ENCODE results near the gene ADAMTS9.

The ADAMTS9 gene

DNA sequence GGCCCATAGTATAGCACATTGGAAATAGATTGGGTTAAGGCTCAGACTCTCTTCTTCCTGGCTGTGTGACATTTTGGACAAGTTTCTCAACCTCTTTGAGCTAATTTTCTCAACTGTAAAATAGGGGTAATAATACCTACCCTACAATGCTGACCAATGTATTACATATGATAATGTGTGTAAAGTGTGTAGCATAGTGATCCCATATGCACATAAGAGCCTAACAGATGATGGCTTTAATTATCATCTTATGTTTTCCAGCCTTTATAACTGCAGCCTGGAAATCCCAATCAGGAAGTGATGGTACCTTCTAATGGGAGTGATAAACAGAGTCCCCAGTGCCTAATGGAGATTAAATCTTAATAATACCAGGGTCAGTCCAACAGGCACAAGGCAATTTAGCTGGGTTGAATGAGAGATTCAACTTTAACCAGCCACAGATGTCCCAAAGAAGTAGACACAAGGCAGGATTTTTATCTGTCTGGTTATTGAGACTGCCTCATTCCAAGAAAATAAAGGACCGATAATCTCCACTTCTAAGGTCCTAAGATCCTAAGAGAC lies 12.0 kb downstream of the ADAMTS9 start:
- no peak for FAIRE-seq
- no peak for TF ChIP-seq POLR2A (IDR thresholded peaks at IDR 0.05; ENCODE audit: low read depth, low read length)
- DNase-seq (ENCODE audit: insufficient read length, low spot score) = no peak

DNA sequence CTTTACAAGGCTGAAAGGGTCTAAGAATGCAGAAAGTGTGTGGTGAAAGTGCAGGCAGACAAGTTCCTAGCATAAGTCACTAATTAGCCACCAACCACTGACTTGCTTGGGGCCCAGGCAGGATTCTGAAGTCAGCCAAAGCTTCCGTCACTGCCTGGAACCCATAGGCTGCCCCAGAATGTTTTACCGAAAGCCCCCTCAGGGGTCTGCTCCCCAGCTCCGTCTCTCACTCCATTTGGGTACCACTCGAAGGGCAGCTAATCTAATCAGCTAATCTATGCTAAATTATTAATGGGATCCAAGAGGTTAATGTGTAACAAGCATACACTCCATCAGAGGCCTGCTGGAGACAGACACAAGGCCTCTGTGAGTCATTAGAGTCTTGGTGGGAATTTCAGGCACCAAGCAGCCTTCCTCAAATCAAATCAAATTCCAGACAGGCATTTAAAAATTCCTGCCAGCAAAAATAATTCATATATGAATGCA lies 13.2 kb downstream of the ADAMTS9 start:
- FAIRE-seq = no peak
- no peak for TF ChIP-seq POLR2A (IDR thresholded peaks at IDR 0.05; ENCODE audit: low read depth, low read length)
- no peak for DNase-seq (ENCODE audit: insufficient read length, low spot score)

- DNase-seq (ENCODE audit: insufficient read length, low spot score) = no peak
- no peak for FAIRE-seq
- TF ChIP-seq POLR2A (IDR thresholded peaks at IDR 0.05; ENCODE audit: low read depth, low read length) = no peak
Observed at GRCh38 chr3:64673159-64673715, 14.6 kb downstream of the ADAMTS9 start.

DNA sequence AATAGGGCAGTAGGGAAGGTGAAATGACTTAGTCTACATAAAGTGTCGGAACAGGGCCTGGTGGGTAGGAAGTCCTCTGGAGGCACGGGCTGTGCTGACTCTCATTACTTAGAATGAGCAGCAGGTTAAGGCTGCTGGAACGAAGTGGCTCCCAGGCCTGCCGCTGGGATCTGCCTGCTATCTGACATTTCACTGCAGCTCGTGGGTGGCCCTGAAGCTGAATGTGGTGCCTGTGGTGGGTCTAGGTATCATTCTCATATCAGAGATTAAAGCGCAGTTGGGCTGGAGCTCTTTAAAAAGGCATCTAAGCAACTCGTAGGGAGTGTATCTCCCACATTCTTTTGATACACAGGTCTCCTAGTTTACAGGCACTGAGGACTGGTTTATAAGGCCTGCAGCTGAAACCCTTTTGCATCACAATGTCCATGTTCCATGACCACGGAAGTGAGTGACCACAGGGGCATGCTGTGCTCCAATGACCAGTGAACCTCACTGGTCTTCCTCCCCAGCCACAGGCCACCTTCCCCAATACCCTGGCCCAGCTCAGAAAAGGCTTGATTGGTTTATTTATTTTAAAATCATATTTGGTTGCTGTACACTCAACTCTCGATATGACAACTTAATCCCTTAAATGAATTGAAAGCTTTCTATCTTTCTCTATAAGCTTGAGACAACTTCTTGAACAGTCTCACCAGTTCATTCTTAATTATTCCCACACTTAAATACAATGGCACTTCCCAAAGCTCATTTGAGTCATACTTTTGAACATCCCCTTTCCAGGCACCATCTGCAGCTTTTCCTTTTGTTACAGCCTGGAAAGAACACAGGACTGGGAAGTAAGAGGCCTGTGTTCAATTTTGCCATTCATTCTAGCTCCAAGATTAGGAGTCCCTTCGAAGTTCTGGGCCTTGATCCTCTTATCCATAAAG lies 19.0 kb downstream of the ADAMTS9 start:
- no peak for DNase-seq (ENCODE audit: insufficient read length, low spot score)
- FAIRE-seq = no peak

DNA sequence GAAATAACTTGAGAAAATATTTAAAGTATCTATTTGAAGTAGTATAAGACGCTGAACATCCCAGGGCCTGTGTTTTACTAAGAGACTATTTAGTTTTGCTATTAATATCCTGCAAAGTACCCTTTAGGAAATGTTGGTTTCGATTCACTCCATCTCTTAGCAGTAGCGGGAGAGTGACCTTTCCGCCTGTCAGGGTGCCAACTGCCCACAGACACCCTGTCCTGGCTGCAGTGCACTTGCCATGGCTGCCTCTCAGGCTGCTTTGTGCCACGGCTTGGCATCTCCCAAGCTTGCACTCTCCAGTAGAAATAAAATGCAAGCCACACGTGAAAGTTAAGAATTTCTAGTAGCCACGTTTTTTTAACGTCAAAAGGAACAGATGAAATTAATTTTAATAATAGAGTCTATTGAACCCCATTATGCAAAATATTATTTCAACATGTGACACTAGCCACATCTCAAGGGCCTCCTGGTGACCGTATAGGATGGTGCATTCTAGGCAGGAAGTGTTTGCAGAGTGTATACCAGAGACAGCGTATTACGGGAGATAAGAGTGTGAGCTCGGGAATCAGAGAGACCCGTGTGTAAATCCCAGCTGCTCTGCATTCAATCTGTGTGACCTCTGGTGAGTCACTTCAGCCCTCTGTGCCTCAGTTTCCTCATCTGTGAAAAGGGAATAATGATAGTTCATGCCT lies 19.8 kb downstream of the ADAMTS9 start:
- no peak for TF ChIP-seq POLR2A (IDR thresholded peaks at IDR 0.05; ENCODE audit: low read depth, low read length)
- FAIRE-seq (no peak), DNase-seq (ENCODE audit: insufficient read length, low spot score) (no peak)

More for the DNA sequence above, 19.0 kb downstream of the ADAMTS9 start:
- TF ChIP-seq POLR2A (IDR thresholded peaks at IDR 0.05; ENCODE audit: low read depth, low read length) = no peak

DNA sequence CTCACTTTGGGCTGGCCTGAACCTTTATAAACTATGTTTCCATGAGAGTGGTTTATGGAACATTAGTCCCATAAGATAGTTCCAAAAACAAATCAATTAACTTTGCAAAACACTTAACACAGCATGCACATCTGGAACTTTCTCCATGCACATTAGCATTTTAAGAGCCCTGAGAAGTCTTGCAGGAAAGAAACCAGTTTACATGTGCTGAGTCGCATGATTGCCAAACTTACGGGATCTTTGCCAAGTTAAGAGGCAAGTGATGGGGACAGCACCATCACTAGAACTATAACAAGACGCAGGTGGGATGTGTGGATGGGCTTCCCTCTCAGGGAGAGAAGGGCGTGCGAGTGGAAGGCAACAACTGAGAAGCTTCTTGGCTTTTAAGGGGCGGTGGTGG lies 20.7 kb downstream of the ADAMTS9 start:
- no peak for TF ChIP-seq POLR2A (IDR thresholded peaks at IDR 0.05; ENCODE audit: low read depth, low read length)
- FAIRE-seq = no peak
- no peak for DNase-seq (ENCODE audit: insufficient read length, low spot score)

- TF ChIP-seq POLR2A (IDR thresholded peaks at IDR 0.05; ENCODE audit: low read depth, low read length) = no peak
- DNase-seq (ENCODE audit: insufficient read length, low spot score) (no peak), FAIRE-seq (no peak)
Observed at GRCh38 chr3:64666171-64666588, 21.6 kb downstream of the ADAMTS9 start.

- DNase-seq (ENCODE audit: insufficient read length, low spot score) = no peak
- FAIRE-seq = no peak
- TF ChIP-seq POLR2A (IDR thresholded peaks at IDR 0.05; ENCODE audit: low read depth, low read length) = no peak
Observed at GRCh38 chr3:64664397-64664796, 23.4 kb downstream of the ADAMTS9 start.

DNA sequence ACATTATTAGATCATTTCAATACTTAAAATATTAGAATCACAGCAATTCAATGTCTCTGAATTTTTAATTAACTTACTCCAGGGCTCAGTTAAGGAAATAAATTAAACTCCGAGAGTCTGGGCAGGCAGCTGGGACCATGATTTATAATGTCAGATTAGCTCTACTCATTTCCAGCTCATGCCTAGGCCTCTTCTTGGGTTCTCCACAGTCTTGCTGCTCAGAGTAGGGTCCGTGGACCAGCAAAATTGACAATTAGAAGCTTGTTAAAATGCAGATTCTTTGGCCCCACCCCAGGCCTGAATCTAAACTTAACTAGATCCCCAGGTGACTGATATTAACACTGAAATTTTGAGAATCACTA lies 28.2 kb downstream of the ADAMTS9 start:
- no peak for TF ChIP-seq POLR2A (IDR thresholded peaks at IDR 0.05; ENCODE audit: low read depth, low read length)
- no peak for FAIRE-seq

GRCh38 chr3:64658001-64658400 lies 29.8 kb downstream of the ADAMTS9 start:
- TF ChIP-seq POLR2A (IDR thresholded peaks at IDR 0.05; ENCODE audit: low read depth, low read length) = no peak
- DNase-seq (ENCODE audit: insufficient read length, low spot score) = no peak
- no peak for FAIRE-seq

More for the DNA sequence above, 28.2 kb downstream of the ADAMTS9 start:
- no peak for DNase-seq (ENCODE audit: insufficient read length, low spot score)

DNA sequence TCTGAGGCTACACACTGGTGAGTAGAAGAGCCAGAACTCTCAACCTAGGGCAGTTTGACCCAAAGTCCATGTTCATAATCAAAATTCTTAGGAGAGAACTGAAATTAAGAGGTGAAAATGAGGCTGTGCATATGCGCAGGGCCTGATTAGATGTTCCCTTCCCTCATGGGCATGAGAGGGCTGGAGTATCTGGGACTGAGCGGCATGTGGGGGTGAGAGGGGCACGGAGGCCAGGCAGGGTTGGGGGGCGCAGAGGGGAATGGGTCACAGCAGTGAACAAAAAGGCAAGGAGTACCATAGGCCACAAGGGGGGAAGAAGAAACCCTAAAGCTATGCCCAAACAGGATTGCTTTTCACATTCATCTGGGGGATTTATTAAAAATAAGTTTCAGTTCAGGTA lies 31.3 kb downstream of the ADAMTS9 start:
- no peak for FAIRE-seq
- no peak for TF ChIP-seq POLR2A (IDR thresholded peaks at IDR 0.05; ENCODE audit: low read depth, low read length)

GRCh38 chr3:64655160-64655559 lies 32.6 kb downstream of the ADAMTS9 start:
- FAIRE-seq (no peak), DNase-seq (ENCODE audit: insufficient read length, low spot score) (no peak)
- TF ChIP-seq POLR2A (IDR thresholded peaks at IDR 0.05; ENCODE audit: low read depth, low read length) = no peak

More for the DNA sequence above, 31.3 kb downstream of the ADAMTS9 start:
- no peak for DNase-seq (ENCODE audit: insufficient read length, low spot score)

DNA sequence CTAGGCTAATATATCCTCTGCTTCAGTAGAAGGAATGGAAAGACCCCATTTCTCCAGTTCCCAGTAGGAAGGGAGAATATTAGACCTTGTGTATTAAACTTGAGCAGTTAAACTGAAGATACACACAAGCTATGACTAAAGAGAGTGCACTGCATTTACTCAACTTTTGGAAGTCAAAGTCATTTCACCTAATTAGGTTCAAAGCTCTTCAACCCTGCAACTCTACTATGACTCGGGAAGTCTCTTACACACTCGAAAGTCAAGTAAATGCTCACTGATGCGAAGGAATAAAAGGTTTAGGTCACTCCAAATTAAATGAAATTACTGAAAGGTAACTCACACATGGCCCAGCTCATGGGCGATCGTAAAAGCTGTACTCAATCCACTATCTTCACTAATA lies 33.8 kb downstream of the ADAMTS9 start:
- no peak for TF ChIP-seq POLR2A (IDR thresholded peaks at IDR 0.05; ENCODE audit: low read depth, low read length)
- DNase-seq (ENCODE audit: insufficient read length, low spot score) = no peak
- FAIRE-seq = no peak

DNA sequence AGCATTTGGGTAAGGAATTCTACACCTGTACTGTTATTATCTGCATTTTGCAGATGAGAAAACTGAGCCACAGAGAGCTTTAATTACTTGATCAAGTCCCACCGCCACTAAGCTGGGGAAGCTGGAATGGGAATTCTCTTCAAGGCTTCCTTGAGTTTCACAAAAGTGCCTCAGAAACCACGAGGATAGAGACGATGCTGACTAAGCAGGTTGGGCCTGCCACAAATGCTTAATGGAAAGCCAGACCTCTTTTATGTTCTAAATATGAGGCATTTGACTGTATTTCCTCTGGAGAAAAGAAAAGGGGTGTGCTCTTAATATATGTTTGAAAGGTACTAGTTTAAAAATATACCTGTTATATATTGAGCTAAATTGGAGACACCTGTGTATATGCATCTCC lies 34.7 kb downstream of the ADAMTS9 start:
- DNase-seq (ENCODE audit: insufficient read length, low spot score) (no peak), FAIRE-seq (no peak)
- TF ChIP-seq POLR2A (IDR thresholded peaks at IDR 0.05; ENCODE audit: low read depth, low read length) = no peak
